Kidney (tissue), 14 donors: Measurements from ENCODE around the gene TMEM63B. TPM values are rescaled to one million over a fixed set of nuclear protein-coding genes. Genes with fewer than 3 reads are reported as not detected.

Experiments used
- DNase-seq, 5 donors: peaks; one replicate each; pipeline ENCODE4 v3.0.0-alpha.2; 2013 to 2020
- FAIRE-seq: peaks from 2 replicates; lab custom pipeline; 2012; peaks lifted over from hg19 to GRCh38; lab: Jason Lieb, UNC
- H3K27ac ChIP-seq, 2 donors: one replicate each; pipeline ENCODE4 v1.7.0; 2013; ENCODE audit warnings: low read depth in 2 of 2, low read length in 2 of 2, inconsistent platforms in 1 of 2
- H3K27me3 ChIP-seq: one replicate; pipeline ENCODE4 v1.7.1; 2013; ENCODE audit warnings: low read length, inconsistent platforms; ENCODE audit not compliant: control insufficient read depth, insufficient read depth
- H3K36me3 ChIP-seq, 3 donors: one replicate each; pipeline versions ENCODE4 v1.7.0 to v1.7.1; 2013; ENCODE audit warnings: low read length in 3 of 3, control low read depth in 1 of 3, inconsistent platforms in 1 of 3; ENCODE audit not compliant: insufficient read depth in 3 of 3, control insufficient read depth in 2 of 3
- H3K4me1 ChIP-seq, 3 donors: one replicate each; pipeline versions ENCODE4 v1.7.0 to v1.7.1; 2013; ENCODE audit warnings: low read length in 3 of 3, inconsistent platforms in 1 of 3, low read depth in 1 of 3; ENCODE audit not compliant: control insufficient read depth in 2 of 3, insufficient read depth in 2 of 3
- H3K4me3 ChIP-seq, 3 donors: one replicate each; pipeline versions ENCODE4 v1.7.0 to v1.8.1; 2013; ENCODE audit warnings: low read length in 3 of 3, control low read depth in 1 of 3, inconsistent platforms in 1 of 3
- H3K9ac ChIP-seq, 3 donors: one replicate each; pipeline versions ENCODE4 v1.7.0 to v1.7.1; 2013; ENCODE audit warnings: low read length in 3 of 3, control low read depth in 1 of 3, inconsistent platforms in 1 of 3
- H3K9me3 ChIP-seq, 3 donors: one replicate each; pipeline versions ENCODE4 v1.7.0 to v1.7.1; 2013; ENCODE audit warnings: low read length in 3 of 3, control low read depth in 1 of 3, inconsistent platforms in 1 of 3; ENCODE audit not compliant: control insufficient read depth in 2 of 3, insufficient read depth in 1 of 3
- intact Hi-C: fragments of 100-400 bp; cut with DNase I; formaldehyde crosslinking; loops from one replicate; pipeline ENCODE4 v1.11.1; 2022
- polyA plus RNA-seq: library from polyadenylated mRNA; stranded (reverse); fragments of 350-450 nt; fragmentation: Illumina TruSeq; extraction: RNeasy Lipid Tissue Mini Kit (QIAGEN cat#74804); gene quantifications from one replicate; pipeline ENCODE4 v1.2.3, GENCODE V29; 2014; ENCODE audit warnings: low read depth, low replicate concordance; ENCODE audit not compliant: insufficient read depth
- total RNA-seq: library from RNA; stranded (reverse); fragmentation: NEBNext Ultra II Directional; extraction: Animal tissue kit (Norgen Biotek cat#: 25700); gene quantifications from one replicate; pipeline ENCODE4 v1.2.1, GENCODE V29; 2021
- TF ChIP-seq, protein P1 (sequence below): IDR thresholded peaks from 3 replicates; pipeline ENCODE4 v1.5.1; 2012; ENCODE audit warnings: mild to moderate bottlenecking, moderate library complexity, borderline replicate concordance; ENCODE audit not compliant: insufficient read depth; ENCODE audit errors: extremely low read depth
- donor health status: control.
- donor health status: control.
- donor health status: control.
- donor health status: control.
- donor health status: control.
- donor health status: DM: yes; HTN: yes; CAD: no.
- donor health status: Normal renal cell carcinoma (clear cell type).

TMEM63B gene
- total and polyA plus RNA-seq, 2 donors from 2014 or later, result 18.2 to 27.3 TPM

DNA sequence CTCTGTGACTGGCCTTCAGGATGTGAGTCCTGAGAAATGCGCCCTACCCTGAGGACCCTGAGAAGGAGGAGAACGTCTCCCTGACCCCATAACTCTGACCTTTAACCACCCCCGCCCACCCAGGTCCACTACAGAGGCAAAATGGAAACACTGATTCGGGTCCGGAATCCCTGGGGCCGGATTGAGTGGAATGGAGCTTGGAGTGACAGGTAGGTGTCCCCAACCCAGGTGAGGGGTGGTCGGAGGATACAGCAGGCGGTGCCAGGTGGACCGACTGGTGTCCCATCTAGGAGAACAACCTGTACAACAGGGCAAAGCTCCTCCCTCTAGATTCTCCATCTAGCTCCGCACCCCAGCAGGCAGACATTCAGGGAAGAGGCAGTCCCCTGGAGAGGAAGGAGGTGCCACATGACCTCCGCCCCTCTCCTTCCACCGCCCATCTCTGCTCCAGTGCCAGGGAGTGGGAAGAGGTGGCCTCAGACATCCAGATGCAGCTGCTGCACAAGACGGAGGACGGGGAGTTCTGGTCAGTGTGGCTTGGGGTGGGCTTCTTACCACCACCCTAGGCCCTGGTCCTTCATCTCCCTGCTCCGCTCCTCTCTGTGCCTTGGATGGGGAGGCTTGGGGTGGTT is 48.9 kb downstream of the TMEM63B start:
- Histone ChIP-seq H3K27me3 (no peaks in the 10 kb centered on the region), H3K9me3 (no peaks in the 10 kb centered on the region), H3K27ac (no peak overlapping the region), H3K4me1 (no peaks in the 10 kb centered on the region), H3K36me3 (no peaks in the 10 kb centered on the region), H3K4me3 (no peak overlapping the region), H3K9ac (no peak overlapping the region)
- FAIRE-seq (no peak), DNase-seq (no peak)
- TF ChIP-seq, protein P1, sequence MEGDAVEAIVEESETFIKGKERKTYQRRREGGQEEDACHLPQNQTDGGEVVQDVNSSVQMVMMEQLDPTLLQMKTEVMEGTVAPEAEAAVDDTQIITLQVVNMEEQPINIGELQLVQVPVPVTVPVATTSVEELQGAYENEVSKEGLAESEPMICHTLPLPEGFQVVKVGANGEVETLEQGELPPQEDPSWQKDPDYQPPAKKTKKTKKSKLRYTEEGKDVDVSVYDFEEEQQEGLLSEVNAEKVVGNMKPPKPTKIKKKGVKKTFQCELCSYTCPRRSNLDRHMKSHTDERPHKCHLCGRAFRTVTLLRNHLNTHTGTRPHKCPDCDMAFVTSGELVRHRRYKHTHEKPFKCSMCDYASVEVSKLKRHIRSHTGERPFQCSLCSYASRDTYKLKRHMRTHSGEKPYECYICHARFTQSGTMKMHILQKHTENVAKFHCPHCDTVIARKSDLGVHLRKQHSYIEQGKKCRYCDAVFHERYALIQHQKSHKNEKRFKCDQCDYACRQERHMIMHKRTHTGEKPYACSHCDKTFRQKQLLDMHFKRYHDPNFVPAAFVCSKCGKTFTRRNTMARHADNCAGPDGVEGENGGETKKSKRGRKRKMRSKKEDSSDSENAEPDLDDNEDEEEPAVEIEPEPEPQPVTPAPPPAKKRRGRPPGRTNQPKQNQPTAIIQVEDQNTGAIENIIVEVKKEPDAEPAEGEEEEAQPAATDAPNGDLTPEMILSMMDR, result no peak
- intact Hi-C loops, result no loop called here

DNA sequence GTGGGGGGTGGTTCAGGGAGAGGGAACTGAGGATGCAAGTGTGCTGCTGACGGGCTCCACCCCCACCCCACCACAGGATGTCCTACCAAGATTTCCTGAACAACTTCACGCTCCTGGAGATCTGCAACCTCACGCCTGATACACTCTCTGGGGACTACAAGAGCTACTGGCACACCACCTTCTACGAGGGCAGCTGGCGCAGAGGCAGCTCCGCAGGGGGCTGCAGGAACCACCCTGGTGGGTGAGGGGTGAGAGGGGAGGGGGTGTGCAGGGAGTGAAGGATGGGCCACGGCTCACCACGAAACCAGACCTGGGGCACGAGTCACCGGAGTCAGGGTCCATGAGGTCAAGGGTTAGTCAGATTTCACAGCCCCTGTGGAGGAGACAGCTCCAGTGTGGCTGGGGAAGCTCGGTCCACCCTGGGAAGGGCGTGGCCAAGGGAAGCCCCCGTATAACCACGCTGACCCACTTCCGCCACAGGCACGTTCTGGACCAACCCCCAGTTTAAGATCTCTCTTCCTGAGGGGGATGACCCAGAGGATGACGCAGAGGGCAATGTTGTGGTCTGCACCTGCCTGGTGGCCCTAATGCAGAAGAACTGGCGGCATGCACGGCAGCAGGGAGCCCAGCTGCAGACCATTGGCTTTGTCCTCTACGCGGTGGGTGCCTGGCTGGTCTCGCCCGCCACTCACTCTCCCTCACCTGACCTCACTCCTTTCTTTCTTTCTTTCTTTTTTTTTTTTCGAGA is 49.6 kb downstream of the TMEM63B start:
- no peak for FAIRE-seq
- no peak overlapping the region for H3K9ac ChIP-seq
- intact Hi-C loops, result no loop called here

DNA sequence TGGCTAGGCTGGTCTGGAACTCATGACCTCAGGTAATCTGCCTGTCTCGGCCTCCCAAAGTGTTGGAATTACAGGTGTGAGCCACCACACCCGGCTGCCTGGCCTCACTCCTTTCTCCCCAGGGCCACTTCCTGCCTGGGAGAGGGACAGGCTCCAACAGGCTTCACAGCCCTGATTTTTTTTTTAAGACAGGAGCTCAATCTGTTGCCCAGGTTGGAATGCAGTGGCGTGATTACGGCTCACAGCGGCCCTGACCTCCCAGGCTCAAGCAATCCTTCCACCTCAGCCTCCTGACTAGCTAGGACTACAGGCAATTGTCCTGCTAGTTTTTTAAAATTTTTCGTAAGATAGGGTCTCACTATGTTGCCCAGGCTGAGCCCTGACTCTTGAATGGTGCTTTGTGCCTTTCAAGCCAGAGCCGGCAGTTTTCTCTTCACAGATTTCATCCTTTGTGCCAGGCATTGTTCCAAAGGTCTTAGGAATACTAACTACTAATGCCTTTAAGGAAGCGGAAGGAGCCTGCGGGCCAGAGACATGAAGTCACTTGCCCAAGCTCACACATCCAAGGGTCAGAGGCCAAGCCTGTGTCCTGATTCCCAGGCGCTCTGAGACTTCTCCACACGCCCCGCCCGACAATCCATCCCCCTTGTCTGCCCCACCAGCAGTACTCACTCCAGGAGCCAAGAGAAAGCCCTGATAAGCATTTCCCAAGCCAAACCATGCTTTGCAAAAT is 50.5 kb downstream of the TMEM63B start:
- no peak overlapping the region for H3K27ac ChIP-seq

More for the DNA sequence above, 49.6 kb downstream of the TMEM63B start:
- TF ChIP-seq, protein P1, result no peak
- no peak for DNase-seq
- no peaks in the 10 kb centered on the region for H3K36me3 ChIP-seq
- no peaks in the 10 kb centered on the region for H3K4me1 ChIP-seq
- no peak overlapping the region for H3K4me3 ChIP-seq
- H3K27ac ChIP-seq, result no peak overlapping the region
- H3K27me3 ChIP-seq, result no peaks in the 10 kb centered on the region
- no peaks in the 10 kb centered on the region for H3K9me3 ChIP-seq

More for the DNA sequence above, 50.5 kb downstream of the TMEM63B start:
- Histone ChIP-seq H3K36me3 (no peaks in the 10 kb centered on the region), H3K4me3 (no peak overlapping the region), H3K9me3 (no peaks in the 10 kb centered on the region), H3K27me3 (no peaks in the 10 kb centered on the region), H3K9ac (no peak overlapping the region), H3K4me1 (no peaks in the 10 kb centered on the region)
- intact Hi-C loops, result no loop called here
- TF ChIP-seq, protein P1, result no peak
- no peak for FAIRE-seq
- DNase-seq, result peak in 1 of 5 donors; percentile 84
